Activated CD4-positive, alpha-beta T cell treated with anti-CD3 and anti-CD28 coated beads for 36 hours (primary cell): ENCODE data around the gene ABHD16B. TPM values are rescaled to one million over a fixed set of nuclear protein-coding genes. Genes with fewer than 3 reads are reported as not detected.

Experiments used
- ATAC-seq: fragments of 200-7000 bp; cut with Tn5 transposase; one replicate; pipeline ENCODE4 v1.10.0; 2021; ENCODE audit warnings: mild to moderate bottlenecking, moderate library complexity
- CTCF ChIA-PET: fragments of 350-600 bp; sonication (Branson Sonifier 250); formaldehyde crosslinking; loops from one replicate; lab custom pipeline; 2021; ENCODE audit warnings: antibody characterized with exemption; lab: Charles Lee
- POLR2A ChIA-PET: fragments of 350-600 bp; sonication (Branson Sonifier 250); formaldehyde crosslinking; loops from one replicate; lab custom pipeline; 2021; ENCODE audit warnings: antibody characterized with exemption, inconsistent platforms; lab: Charles Lee
- DNase-seq: peaks from one replicate; pipeline ENCODE4 v3.0.0-alpha.2; 2020
- H3K27ac Mint-ChIP-seq: one replicate; pipeline ENCODE4 v1.8.0; 2021; ENCODE audit warnings: mixed read lengths
- H3K27me3 Mint-ChIP-seq: one replicate; pipeline ENCODE4 v1.8.0; 2021; ENCODE audit warnings: mixed read lengths
- H3K36me3 Mint-ChIP-seq: one replicate; pipeline ENCODE4 v1.8.0; 2021; ENCODE audit warnings: low read depth, mixed read lengths
- H3K4me1 Mint-ChIP-seq: one replicate; pipeline ENCODE4 v1.8.0; 2021; ENCODE audit warnings: mixed read lengths
- H3K4me3 Mint-ChIP-seq: one replicate; pipeline ENCODE4 v1.8.0; 2021; ENCODE audit warnings: mild to moderate bottlenecking, moderate library complexity, mixed read lengths
- H3K9me3 Mint-ChIP-seq: one replicate; pipeline ENCODE4 v1.8.0; 2021; ENCODE audit warnings: low read depth, mixed read lengths
- intact Hi-C, 2 experiments: fragments of 100-400 bp; cut with DNase I in 1 of 2; cut with micrococcal nuclease in 1 of 2; formaldehyde crosslinking; loops; one replicate each; pipeline versions ENCODE4 v1.14.2 to v1.15.1; 2022 to 2024; cut with DNase I, micrococcal nuclease
- total RNA-seq, 2 experiments: library from RNA; stranded (reverse); gene quantifications; one replicate each; pipeline ENCODE4 v1.2.3, GENCODE V29; 2021

The ABHD16B gene
- total RNA-seq, 2 experiments from 2014 or later = 0.11 to 0.16 TPM

DNA sequence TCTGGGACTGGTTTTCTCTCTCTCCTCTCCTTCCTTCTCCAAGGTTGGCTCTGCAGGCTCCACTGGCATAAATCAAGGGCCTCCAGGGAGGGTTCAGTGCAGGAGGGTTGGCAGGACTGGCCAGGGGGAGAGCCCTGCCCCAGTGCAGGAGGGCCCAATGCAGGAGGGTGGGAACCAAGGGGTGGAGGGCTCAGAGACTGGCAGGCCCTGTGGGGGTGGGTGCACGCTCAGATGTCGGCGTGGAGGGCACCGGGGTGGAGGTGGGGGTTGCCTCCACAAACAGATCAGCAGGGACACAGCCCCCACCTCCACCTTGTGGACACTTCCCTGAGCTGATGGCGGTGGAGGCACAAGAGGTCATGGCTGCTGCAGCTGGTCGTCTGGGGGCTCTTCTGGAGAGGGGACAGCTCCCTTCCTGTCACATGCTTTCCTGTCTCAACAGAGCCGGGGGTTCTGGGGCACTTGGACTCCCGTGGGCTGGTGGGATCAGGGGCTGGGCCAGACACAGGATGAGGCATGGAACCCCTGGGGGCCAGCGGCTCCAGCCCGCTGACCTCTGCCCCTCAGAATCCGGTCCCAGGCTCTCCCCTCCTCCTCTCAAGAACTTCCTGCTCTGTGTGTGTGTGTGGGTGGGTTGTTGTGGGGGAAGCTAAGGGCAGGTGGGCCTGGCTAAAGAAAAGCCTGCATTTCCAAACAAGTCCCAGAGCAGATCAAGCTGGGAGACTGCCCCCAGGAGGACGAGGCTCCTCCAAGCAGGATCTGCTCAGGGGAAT lies 2.7 kb upstream of the ABHD16B start:
- ChIA-PET CTCF (interaction anchor here (0.6 kb wide), 1 partner anchor 90 kb away, joined by 4 read pairs; no protein-coding TSS in a partner anchor), POLR2A (no interaction called here)
- Mint-ChIP-seq H3K4me1 (peaks cover 31% of the 10 kb centered on the region), H3K27me3 (no peaks in the 10 kb centered on the region), H3K36me3 (peaks cover 17% of the 10 kb centered on the region), H3K9me3 (no peaks in the 10 kb centered on the region), H3K4me3 (no peak overlapping the region), H3K27ac (no peak overlapping the region)
- intact Hi-C loops = no loop called here
- ATAC-seq (peak; percentile 17), DNase-seq (no peak)

DNA sequence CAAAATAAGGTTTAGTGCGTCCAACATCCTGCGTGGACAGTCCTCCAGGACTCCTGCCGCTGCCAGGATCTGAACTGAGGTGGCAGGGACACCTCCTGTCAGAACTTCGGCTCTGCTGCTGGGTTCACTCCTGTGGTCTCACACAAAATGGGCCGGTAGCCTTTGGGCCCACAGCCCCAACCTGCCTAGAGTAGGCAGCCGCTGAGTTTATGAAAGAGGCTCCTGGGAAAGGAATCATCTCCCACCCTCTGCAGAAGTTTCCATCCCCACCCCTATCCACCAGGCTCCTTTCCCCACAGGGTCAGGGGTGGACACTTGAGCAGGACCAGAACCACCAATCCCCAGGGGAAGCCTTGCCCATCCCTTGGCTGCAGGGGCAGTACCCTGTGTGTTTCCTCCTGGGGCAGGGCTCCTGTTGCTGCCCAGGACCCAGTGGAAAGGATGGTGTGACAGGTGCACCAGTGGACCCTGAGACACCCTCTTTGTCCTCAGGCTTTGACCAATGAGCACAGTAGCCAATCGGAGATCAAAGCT lies 2.1 kb upstream of the ABHD16B start:
- H3K27ac Mint-ChIP-seq = no peak overlapping the region
- ATAC-seq (no peak), DNase-seq (no peak)
- no peak overlapping the region for H3K4me3 Mint-ChIP-seq
- POLR2A ChIA-PET = no interaction called here
- H3K9me3 Mint-ChIP-seq = no peaks in the 10 kb centered on the region
- H3K4me1 Mint-ChIP-seq = peaks cover 37% of the 10 kb centered on the region
- H3K36me3 Mint-ChIP-seq = peaks cover 21% of the 10 kb centered on the region
- H3K27me3 Mint-ChIP-seq = no peaks in the 10 kb centered on the region
- CTCF ChIA-PET = no interaction called here
- intact Hi-C loops = no loop called here

DNA sequence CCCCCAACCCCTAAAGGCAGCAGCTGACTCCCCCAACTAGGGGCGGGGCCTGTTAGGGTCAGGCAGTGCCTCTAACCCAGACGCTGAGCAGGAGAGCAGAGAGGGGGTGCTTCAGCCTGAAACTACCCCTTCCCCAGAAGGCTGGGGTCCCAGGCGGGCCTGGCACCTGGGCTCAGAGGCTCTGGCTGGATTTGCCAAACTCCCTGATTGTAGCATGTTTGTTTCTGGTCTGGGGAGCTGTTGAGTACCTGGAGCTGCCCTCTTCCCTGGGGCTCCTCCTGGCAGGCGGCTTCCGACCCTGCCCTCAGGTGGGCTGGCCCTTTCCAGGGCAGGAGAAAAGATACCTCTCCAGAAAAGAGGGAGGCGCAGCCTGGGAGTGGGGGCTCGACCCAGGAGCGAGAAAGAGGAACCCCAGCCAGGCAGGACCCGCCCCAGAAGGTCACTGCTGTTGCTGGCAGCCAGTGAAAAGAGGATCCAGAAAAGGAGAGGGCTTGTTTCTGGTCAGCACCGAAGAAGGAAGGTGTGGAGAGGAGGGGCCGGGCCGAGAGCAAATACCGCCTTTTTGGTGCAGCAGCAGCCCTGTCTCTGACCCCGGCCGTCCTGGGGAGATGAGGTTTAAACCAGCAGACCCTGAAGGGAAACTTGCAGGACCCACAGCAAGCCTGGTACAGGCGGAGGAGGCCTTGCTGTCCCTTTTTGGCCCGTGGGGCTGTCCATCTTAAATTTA lies 810 bp upstream of the ABHD16B start:
- H3K36me3 Mint-ChIP-seq = peaks cover 21% of the 10 kb centered on the region
- no peaks in the 10 kb centered on the region for H3K27me3 Mint-ChIP-seq

DNA sequence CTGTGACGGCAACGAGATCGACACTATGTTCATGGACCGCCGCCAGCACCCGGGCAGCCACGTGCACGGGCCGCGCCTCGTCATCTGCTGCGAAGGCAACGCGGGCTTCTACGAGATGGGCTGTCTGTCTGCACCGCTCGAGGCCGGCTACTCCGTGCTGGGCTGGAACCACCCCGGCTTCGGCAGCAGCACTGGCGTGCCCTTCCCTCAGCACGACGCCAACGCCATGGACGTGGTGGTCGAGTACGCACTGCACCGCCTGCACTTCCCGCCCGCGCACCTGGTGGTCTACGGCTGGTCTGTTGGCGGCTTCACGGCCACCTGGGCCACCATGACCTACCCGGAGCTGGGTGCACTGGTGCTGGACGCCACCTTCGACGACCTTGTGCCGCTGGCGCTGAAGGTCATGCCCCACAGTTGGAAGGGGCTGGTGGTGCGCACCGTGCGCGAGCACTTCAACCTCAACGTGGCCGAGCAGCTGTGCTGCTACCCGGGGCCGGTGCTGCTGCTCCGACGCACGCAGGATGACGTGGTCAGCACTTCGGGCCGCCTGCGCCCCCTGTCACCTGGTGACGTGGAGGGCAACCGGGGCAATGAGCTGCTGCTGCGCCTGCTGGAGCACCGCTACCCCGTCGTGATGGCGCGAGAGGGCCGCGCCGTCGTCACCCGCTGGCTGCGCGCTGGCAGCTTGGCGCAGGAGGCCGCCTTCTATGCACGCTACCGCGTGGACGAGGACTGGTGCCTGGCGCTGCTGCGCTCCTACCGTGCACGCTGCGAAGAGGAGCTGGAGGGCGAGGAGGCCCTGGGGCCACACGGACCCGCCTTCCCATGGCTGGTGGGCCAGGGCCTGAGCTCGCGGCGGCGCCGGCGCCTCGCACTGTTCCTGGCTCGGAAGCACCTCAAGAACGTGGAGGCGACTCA lies 943 bp downstream of the ABHD16B start:
- intact Hi-C loops = loop anchor here (5.0 to 10.0 kb wide), 3 partner anchors 75 to 647 kb away; partner anchors contain the start of genes PTK6 (in 1 of the 2) and YTHDF1 (in 1 of the 2)
- ATAC-seq = no peak
- Mint-ChIP-seq H3K4me3 (no peak overlapping the region), H3K36me3 (peaks cover 21% of the 10 kb centered on the region), H3K4me1 (peaks cover 40% of the 10 kb centered on the region), H3K27me3 (no peaks in the 10 kb centered on the region), H3K9me3 (no peaks in the 10 kb centered on the region), H3K27ac (no peak overlapping the region)
- ChIA-PET POLR2A (interaction anchor here (0.6 kb wide), 1 partner anchor 152 kb away, joined by 3 read pairs; no protein-coding TSS in a partner anchor), CTCF (interaction anchor here (0.6 to 1.8 kb wide), 5 partner anchors 61 to 156 kb away, joined by 3 to 4 read pairs (median 3); partner anchors contain the start of genes ARFRP1, UCKL1 and ZGPAT)
- DNase-seq = no peak

More for the DNA sequence above, 810 bp upstream of the ABHD16B start:
- no peaks in the 10 kb centered on the region for H3K9me3 Mint-ChIP-seq
- DNase-seq = no peak
- H3K4me1 Mint-ChIP-seq = peaks cover 37% of the 10 kb centered on the region
- POLR2A ChIA-PET = no interaction called here
- CTCF ChIA-PET = no interaction called here
- no peak overlapping the region for H3K4me3 Mint-ChIP-seq
- no peak for ATAC-seq
- intact Hi-C loops = loop anchor here (5.0 to 10.0 kb wide), 3 partner anchors 73 to 646 kb away; partner anchors contain the start of genes PTK6 (in 1 of the 2) and YTHDF1 (in 1 of the 2)
- no peak overlapping the region for H3K27ac Mint-ChIP-seq

DNA sequence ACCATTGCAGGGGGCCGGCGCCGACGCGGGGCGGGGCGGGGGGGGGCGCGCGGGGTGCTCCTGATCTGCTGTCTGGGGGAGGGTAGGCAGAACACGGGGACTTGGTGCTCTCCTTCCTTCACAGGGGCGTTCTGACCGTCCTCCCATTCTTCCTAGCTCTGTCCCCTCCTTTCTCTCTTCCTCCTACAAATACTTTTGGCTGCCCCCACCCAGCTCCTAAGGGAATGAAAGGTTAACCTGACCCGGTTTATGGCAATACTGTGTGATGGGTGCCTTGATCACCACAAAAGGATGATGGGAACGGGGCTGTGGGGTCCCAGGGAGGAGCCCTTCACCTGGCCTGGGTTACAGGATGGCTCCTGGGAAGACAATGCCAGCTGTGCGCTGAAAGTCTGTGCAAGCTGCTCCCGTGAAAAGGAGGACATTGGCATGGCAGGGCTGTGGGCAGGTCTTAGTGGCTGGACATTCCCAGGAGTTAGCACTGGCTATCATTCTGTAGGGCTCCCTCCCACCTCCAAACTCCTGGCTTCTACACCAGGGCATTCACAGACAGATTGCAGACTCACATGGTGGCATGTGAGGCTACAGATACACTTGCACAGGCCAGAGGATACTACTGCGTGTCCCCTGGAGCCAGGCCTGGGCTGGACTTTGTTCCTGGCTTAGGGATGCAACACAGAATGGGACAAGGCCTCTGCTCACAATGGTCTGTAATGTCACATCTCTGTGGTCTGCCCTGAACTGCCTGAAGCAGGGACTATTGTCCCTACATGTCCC lies 1.9 kb downstream of the ABHD16B start:
- ChIA-PET POLR2A (no interaction called here), CTCF (interaction anchor here (0.6 to 3.2 kb wide), 8 partner anchors 13 to 157 kb away, joined by 3 to 15 read pairs (median 3); partner anchors contain the start of genes ARFRP1, UCKL1 and ZGPAT)
- intact Hi-C loops = loop anchor here (5.0 to 10.0 kb wide), 3 partner anchors 76 to 648 kb away; partner anchors contain the start of genes PTK6 (in 1 of the 2) and YTHDF1 (in 1 of the 2)
- Mint-ChIP-seq H3K4me1 (peaks cover 37% of the 10 kb centered on the region), H3K27me3 (no peaks in the 10 kb centered on the region), H3K4me3 (peak overlapping the region; percentile 79), H3K27ac (peak overlapping the region; percentile 92), H3K9me3 (no peaks in the 10 kb centered on the region), H3K36me3 (peaks cover 26% of the 10 kb centered on the region)
- no peak for ATAC-seq
- DNase-seq = no peak

DNA sequence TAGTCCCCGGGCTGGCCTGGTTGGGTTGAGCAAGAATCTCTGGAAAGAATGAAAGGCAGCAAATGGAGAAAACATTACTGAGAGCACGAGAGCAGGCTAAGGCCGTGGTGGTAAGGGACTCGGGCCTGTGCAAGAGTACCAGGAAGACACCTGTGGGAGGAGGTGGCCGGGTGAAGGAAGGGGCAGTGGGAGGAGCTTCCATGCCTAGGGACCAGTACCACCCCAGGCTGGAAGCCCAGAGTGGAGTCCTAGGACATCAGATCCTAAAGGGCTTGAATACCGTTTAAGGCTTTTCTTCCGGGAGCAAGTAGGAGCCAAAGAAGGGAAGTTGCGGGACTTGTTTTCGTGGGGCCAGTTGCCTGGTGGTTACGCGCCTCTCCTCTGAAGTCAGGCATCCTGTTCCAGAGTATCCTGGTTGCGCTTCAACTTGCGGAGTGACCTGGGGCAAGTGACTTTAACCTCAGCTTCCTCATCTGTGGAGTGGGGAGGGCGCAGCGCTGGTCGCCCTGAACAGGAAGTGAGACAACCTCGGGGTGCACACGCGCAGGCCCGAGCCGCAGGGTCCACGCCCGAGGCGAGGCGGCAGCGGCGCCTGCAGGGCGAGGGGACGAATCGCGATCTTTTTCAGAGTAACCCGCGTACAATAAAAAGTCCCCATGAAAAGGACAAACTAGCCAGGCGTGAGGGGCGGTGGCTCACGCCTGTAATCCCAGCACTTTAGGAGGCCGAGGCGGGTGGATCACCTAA lies 2.7 kb downstream of the ABHD16B start:
- POLR2A ChIA-PET = no interaction called here
- peaks cover 28% of the 10 kb centered on the region for H3K36me3 Mint-ChIP-seq
- CTCF ChIA-PET = interaction anchor here (0.6 to 3.2 kb wide), 9 partner anchors 13 to 157 kb away, joined by 3 to 15 read pairs (median 3); no protein-coding TSS in a partner anchor
- H3K27ac Mint-ChIP-seq = peak overlapping the region; percentile 92
- H3K4me1 Mint-ChIP-seq = peaks cover 30% of the 10 kb centered on the region
- H3K27me3 Mint-ChIP-seq = no peaks in the 10 kb centered on the region
- DNase-seq (peak; percentile 86), ATAC-seq (peak; percentile 71)
- peak overlapping the region; percentile 79 for H3K4me3 Mint-ChIP-seq
- intact Hi-C loops = loop anchor here (1.0 to 10.0 kb wide), 9 partner anchors 77 to 649 kb away; partner anchors contain the start of genes ARFRP1 (in 2 of the 2), PTK6 (in 1 of the 2) and YTHDF1 (in 1 of the 2)
- H3K9me3 Mint-ChIP-seq = no peaks in the 10 kb centered on the region

DNA sequence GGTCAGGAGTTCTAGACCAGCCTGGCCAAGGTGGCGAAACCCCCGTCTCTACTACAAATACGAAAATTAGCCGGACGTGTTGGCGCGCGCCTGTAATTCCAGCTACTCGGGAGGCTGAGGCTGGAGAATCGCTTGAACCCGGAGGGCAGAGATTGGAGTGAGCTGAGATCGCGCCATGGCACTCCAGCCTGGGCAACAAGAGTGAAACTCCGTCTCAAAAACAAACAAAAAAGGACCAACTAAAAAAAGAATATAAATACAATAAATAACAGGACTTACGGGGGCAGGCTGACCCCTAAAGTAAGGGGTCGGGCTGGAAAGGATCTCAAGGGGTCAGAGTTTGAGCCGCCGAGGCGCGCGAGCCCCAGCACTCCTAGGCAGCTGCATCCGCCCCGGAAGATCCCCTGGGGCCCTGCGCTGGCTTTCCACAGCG lies 3.3 kb downstream of the ABHD16B start:
- no peaks in the 10 kb centered on the region for H3K27me3 Mint-ChIP-seq
- peak overlapping the region; percentile 92 for H3K27ac Mint-ChIP-seq
- peaks cover 24% of the 10 kb centered on the region for H3K4me1 Mint-ChIP-seq
- DNase-seq = no peak
- CTCF ChIA-PET = interaction anchor here (0.6 to 3.2 kb wide), 13 partner anchors 11 to 327 kb away, joined by 3 to 15 read pairs (median 4); no protein-coding TSS in a partner anchor
- intact Hi-C loops = loop anchor here (1.0 to 10.0 kb wide), 9 partner anchors 77 to 650 kb away; partner anchors contain the start of genes ARFRP1 (in 2 of the 2), PTK6 (in 1 of the 2) and YTHDF1 (in 1 of the 2)
- H3K9me3 Mint-ChIP-seq = no peaks in the 10 kb centered on the region
- peaks cover 34% of the 10 kb centered on the region for H3K36me3 Mint-ChIP-seq
- POLR2A ChIA-PET = interaction anchor here (0.6 to 1.2 kb wide), 5 partner anchors 9 to 326 kb away, joined by 3 to 5 read pairs (median 3); partner anchors contain the start of genes ARFRP1, LIME1 and ZGPAT
- peak; percentile 2 for ATAC-seq
- H3K4me3 Mint-ChIP-seq = peak overlapping the region; percentile 79

DNA sequence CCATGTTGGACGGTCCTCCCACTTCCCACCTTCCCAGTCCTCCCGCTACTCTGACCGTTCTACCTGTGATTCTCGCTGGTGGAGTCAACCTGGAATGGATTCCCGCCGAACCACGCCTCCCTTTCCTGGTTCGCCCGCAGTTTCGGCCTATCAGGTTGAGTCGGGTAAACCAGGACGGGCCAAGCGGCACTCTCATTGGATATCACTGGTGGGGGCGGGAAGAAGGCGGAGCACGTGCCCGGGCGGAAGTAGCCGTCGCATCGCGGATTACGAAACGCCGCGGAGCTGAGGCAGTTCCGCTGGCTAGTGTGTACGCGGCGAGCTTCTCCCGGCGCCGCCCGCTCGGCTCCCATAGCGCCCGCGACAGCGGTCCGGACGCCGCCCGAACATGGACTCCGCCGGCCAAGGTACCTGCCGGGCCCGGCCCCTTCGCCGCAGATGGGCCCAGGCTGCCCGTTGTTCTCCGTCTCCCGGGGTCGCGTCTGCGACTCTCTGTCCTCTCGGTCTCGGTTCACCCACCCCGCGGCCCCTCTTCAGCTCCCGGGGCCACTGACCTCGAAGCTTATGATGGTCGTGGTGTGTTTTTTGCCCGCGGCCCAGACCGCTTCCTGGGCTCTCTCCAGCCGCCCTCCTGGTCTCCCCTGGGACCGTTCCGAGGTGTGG lies 3.8 kb downstream of the ABHD16B start, which contains the start of gene TPD52L2:
Gene TPD52L2 (plus strand): TSS at position 293 of the 663 bp plus-strand sequence. CDS start 96 bp downstream, at position 389.
- intact Hi-C loops = loop anchor here (1.0 to 10.0 kb wide), 22 partner anchors 8 to 650 kb away; partner anchors contain the start of genes ARFRP1 (in 2 of the 2), GMEB2 (in 1 of the 2), PPDPF (in 1 of the 2) and PRPF6 (in 1 of the 2)
- Mint-ChIP-seq H3K36me3 (peaks cover 36% of the 10 kb centered on the region), H3K4me3 (peak within 1 kb of the TSS; percentile 79), H3K27me3 (no peaks in the 10 kb centered on the region), H3K27ac (peak within 1 kb of the TSS; percentile 92), H3K4me1 (peaks cover 24% of the 10 kb centered on the region), H3K9me3 (no peaks in the 10 kb centered on the region)
- ChIA-PET POLR2A (interaction anchor here (0.6 to 1.2 kb wide), 6 partner anchors 9 to 327 kb away, joined by 3 to 5 read pairs (median 4); partner anchors contain the start of genes ARFRP1, LIME1, PTK6 and ZGPAT), CTCF (interaction anchor here (0.6 to 3.2 kb wide), 21 partner anchors 9 to 328 kb away, joined by 3 to 15 read pairs (median 3); partner anchors contain the start of genes ARFRP1, PRPF6 and ZGPAT)
- ATAC-seq = peak; percentile 86
- peak; percentile 99 for DNase-seq
